ENCODE data around the gene PIK3IP1. TPM values are rescaled to one million over a fixed set of nuclear protein-coding genes. Genes with fewer than 3 reads are reported as not detected.

PIK3IP1 gene
- total RNA-seq (2014; rRNA removed; shearing (Covaris generic); ENCODE audit: low replicate concordance): 0.17 and 3.7 TPM in 2 replicates

DNA sequence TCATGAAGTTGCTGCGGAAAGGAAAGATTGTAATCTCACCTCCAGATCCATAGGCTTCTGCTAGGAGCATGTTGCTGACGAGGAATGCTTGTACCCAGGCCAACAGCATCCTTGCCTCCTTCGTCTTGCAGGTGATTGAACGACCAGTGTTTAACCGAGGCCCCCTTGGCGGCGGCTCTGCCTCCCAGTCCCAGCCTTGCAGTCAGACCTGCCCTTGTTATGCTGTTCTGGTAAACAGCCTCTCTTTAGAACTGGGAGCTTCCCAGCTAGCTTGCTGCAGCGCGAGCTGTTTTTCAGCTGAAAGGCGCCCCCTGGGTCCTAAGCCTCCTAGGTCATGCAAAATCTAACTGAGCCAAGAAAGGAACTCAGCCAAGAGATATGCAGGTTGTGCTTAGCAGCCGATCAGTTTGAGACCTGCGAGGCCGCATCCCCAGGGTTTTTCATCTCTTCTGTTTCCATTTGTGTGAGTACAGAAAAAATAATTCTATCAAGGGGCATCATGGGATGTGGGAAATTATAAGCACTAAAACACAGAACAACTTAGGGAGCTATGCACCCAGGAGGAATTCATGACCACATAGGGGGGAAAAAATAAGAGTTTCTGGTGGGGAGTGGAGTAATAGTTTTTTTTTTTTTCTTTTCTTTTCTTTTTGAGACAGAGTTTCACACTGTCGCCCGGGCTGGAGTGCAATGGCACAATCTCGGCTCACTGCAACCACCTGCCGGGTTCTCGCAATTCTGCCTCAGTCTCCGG, at the start of gene PIK3IP1:
TSS of gene PIK3IP1 (minus strand) at position 253 of the 754 bp plus-strand sequence. CDS start at position 109, 144 bp downstream.
- Histone ChIP-seq H3K36me3 (no peaks in the 10 kb centered on the region), H3K9me3 (no peaks in the 10 kb centered on the region), H3K27me3 (no peaks in the 10 kb centered on the region), H3K4me3 (peak within 1 kb of the TSS; percentile 2; the same call in 1 of the 2 replicates)
- peak; percentile 61 for DNase-seq

- Histone ChIP-seq H3K36me3 (peaks cover 51% of the 10 kb centered on the region), H3K9me3 (no peaks in the 10 kb centered on the region), H3K27me3 (no peaks in the 10 kb centered on the region), H3K4me3 (no peak overlapping the region)
- DNase-seq: no peak
Observed at GRCh38 chr22:31341386-31342088, 49.2 kb upstream of the PIK3IP1 start.

GRCh38 chr22:31340765-31341247, 48.5 kb upstream of the PIK3IP1 start:
- H3K4me3 ChIP-seq: no peak overlapping the region
- no peaks in the 10 kb centered on the region for H3K27me3 ChIP-seq
- no peak for DNase-seq
- no peaks in the 10 kb centered on the region for H3K9me3 ChIP-seq
- peaks cover 54% of the 10 kb centered on the region for H3K36me3 ChIP-seq

DNA sequence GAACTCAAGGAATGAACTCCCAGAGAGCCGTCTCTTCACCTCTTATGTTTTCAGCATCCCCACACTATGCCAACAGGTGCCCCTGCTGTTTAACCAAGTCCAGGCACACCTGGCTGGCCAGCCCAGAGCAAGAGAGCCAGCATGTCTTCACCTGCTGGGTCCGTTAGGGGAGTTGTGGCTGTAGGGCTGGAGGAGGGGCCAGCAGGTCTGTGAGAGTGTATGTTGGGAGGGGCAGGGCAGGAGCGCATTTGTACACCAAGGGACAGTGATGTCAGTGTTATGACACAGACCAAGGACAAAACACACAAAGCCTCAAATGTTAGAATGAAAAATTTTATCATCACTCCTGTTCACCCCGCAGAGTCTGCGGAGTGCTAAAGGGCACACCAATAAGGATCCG, 48.1 kb upstream of the PIK3IP1 start:
- DNase-seq: no peak
- no peak overlapping the region for H3K4me3 ChIP-seq

DNA sequence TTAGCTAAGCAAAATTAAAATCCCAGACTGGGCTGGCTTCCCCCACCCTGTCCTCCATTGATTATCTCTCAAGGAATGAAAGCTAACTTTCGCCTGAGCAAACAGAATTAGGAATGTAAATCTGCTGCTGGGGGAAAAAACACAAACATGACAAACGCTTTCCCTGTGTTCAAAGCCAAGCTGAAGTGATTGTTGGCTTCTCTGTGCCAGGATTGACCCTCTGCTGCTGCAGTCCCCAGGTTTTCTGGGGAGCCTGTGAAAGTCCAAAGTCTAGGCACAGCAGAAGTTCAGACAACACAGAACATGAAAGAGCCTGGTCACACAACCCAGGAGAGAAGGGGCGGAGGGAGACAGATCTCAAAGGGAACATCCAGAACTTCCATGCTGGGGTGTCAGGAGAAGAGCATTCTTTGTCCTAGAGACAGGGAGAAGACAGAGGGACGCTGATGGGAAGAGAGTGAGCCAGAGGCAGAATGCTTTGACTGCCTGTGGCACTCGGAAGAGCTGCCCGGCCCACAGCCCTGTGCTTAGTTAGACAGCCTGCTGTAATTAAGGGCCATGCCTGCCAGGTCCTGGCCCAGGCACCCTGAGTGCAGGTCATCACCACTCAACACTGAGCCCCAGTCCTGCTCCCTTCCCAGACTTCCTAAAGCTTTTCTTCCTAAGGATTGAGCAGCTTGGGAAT, 47.0 kb upstream of the PIK3IP1 start:
- H3K4me3 ChIP-seq: no peak overlapping the region
- no peaks in the 10 kb centered on the region for H3K9me3 ChIP-seq
- H3K36me3 ChIP-seq: peaks cover 62% of the 10 kb centered on the region
- no peak for DNase-seq
- H3K27me3 ChIP-seq: no peaks in the 10 kb centered on the region

More for the DNA sequence above, 48.1 kb upstream of the PIK3IP1 start:
- Histone ChIP-seq H3K9me3 (no peaks in the 10 kb centered on the region), H3K36me3 (peaks cover 58% of the 10 kb centered on the region), H3K27me3 (no peaks in the 10 kb centered on the region)

DNA sequence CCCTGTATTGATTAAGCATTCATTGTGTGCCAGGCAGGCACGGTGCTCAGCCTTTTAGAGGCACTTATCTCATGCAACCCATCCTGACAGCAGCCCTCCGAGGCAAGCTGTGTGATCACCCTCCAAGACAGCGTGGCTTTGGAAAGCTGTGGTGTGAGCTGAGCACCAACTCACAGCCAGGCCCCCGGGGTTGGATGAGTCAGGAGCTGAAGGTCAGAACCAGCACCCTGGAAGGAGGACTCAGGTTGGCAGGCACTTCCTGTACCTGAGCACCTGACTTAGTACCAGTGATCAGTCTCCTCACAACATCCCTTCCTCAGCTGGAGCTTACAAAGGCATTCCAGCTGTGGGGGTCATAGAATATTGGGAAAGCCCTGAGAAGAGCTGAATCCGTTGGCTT, 44.9 kb upstream of the PIK3IP1 start:
- Histone ChIP-seq H3K4me3 (no peak overlapping the region), H3K36me3 (peaks cover 55% of the 10 kb centered on the region), H3K27me3 (no peaks in the 10 kb centered on the region), H3K9me3 (no peaks in the 10 kb centered on the region)
- DNase-seq: peak; percentile 25

DNA sequence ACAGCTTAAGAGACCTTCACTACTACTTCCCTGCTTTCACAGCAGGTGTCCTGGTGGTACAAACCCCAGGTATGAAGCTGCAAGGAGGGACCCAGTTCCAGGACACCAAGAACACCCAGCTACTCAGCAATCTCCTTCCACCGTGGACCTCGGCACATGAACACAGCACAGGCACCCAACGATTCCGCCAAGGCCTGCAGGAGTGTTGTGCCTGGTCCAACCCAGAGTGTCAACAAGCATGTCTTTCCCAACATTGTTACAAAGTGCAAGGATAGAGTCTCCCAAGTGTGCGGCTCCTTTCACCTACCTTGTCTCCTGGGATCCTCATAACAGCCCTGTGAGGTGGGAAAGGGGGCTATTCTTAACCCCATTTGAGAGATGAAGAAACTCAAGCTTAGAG, 42.0 kb upstream of the PIK3IP1 start:
- DNase-seq: no peak
- no peak overlapping the region for H3K4me3 ChIP-seq
- H3K36me3 ChIP-seq: peaks cover 44% of the 10 kb centered on the region
- no peaks in the 10 kb centered on the region for H3K27me3 ChIP-seq
- H3K9me3 ChIP-seq: no peaks in the 10 kb centered on the region

- Histone ChIP-seq H3K9me3 (no peaks in the 10 kb centered on the region), H3K4me3 (no peak overlapping the region), H3K27me3 (no peaks in the 10 kb centered on the region), H3K36me3 (peaks cover 49% of the 10 kb centered on the region)
- no peak for DNase-seq
Observed at GRCh38 chr22:31333641-31334040, 41.4 kb upstream of the PIK3IP1 start.

- peaks cover 53% of the 10 kb centered on the region for H3K36me3 ChIP-seq
Observed at GRCh38 chr22:31332886-31333285, 40.6 kb upstream of the PIK3IP1 start.

DNA sequence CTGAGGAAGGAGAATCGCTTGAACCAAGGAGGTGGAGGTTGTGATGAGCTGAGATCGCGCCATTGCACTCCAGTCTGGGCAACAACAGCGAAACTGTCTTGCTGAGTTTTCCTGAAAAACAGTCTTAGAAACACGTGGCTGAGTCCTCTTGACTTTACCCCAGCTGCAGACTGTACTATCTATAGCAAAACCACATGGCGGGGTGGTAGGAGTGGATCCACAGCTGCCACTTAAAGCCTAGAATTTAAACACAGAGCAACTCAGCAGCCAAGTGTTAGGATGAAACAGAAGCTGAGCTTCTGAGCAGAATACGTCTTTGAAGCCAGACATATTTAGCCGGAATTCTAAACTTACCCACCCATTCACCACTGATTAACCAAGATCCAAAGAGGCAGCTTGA, 39.7 kb upstream of the PIK3IP1 start:
- DNase-seq: no peak
- H3K27me3 ChIP-seq: no peaks in the 10 kb centered on the region
- no peak overlapping the region for H3K4me3 ChIP-seq
- H3K36me3 ChIP-seq: peaks cover 51% of the 10 kb centered on the region
- no peaks in the 10 kb centered on the region for H3K9me3 ChIP-seq

More at GRCh38 chr22:31332886-31333285, 40.6 kb upstream of the PIK3IP1 start:
- no peaks in the 10 kb centered on the region for H3K9me3 ChIP-seq
- DNase-seq: no peak
- H3K27me3 ChIP-seq: no peaks in the 10 kb centered on the region
- H3K4me3 ChIP-seq: no peak overlapping the region

- no peaks in the 10 kb centered on the region for H3K9me3 ChIP-seq
- H3K4me3 ChIP-seq: no peak overlapping the region
- H3K27me3 ChIP-seq: no peaks in the 10 kb centered on the region
- H3K36me3 ChIP-seq: peaks cover 39% of the 10 kb centered on the region
- DNase-seq: no peak
Observed at GRCh38 chr22:31329453-31330215, 37.3 kb upstream of the PIK3IP1 start.

DNA sequence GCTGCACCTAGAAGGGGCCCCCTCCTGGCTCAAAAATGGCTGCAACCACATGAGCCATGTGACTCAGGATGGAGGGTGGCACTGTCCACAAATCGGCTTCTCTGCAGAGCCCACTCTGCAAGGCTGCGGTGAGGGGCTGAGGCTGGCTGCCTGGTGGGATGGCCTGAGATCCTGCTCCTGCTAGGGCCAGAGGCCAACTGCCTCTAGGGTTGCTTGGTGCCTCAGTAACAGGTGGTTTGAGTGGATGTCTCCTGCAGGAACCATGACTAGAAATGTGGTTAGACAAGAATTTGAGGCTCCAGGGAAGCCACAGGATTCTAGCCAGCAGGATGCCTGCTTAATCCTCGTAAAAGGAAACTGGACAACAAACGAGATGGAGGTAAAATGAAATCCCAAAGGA, 36.7 kb upstream of the PIK3IP1 start:
- Histone ChIP-seq H3K36me3 (peaks cover 33% of the 10 kb centered on the region), H3K27me3 (no peaks in the 10 kb centered on the region), H3K9me3 (no peaks in the 10 kb centered on the region), H3K4me3 (no peak overlapping the region)
- DNase-seq: no peak

DNA sequence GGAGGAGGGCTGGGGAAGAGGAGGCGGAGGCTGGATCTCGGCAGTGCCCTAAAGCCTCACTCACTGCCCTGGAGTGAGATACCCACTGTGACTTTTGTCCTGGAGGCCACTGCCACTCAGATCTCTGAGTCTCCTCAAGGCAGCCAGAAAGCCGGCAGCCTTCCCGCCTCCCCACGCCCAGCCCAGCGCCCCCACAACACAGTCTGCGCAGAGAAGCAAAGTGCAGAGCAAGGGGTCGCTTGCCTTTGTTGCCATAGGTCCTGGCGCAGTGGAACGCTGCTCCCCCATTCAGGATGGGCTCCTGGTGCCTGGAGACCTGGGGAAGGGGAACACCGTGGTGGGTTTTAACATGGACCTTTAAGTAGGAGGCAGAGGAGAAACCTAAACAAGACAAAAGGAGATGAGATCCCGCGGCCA, 36.3 kb upstream of the PIK3IP1 start:
- Histone ChIP-seq H3K36me3 (peaks cover 29% of the 10 kb centered on the region), H3K9me3 (no peaks in the 10 kb centered on the region), H3K4me3 (no peak overlapping the region), H3K27me3 (no peaks in the 10 kb centered on the region)
- DNase-seq: no peak

GRCh38 chr22:31327806-31328543, 35.7 kb upstream of the PIK3IP1 start:
- H3K4me3 ChIP-seq: no peak overlapping the region
- H3K27me3 ChIP-seq: no peaks in the 10 kb centered on the region
- DNase-seq: peak; percentile 18
- peaks cover 28% of the 10 kb centered on the region for H3K36me3 ChIP-seq
- no peaks in the 10 kb centered on the region for H3K9me3 ChIP-seq

DNA sequence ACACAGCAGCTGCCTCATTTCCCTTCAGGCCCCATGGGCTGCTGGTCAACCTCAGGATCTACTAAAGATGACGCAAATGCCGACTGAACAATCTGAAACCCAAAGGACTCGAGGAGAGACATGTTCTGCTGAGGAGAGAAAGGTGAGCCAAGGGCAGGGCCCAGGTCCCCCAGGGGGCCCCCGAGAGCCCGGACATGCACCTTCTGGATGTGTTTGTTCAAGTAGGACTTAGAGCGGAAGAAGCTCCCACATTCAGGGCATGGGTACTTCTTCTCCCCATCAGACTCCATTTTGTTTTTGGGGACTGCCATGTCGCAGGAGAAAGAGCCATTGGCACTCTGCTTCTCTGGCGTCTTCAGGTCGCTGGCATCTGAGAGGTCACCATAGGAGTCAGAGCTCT, 34.6 kb upstream of the PIK3IP1 start:
- H3K27me3 ChIP-seq: no peaks in the 10 kb centered on the region
- H3K36me3 ChIP-seq: peaks cover 23% of the 10 kb centered on the region
- no peak overlapping the region for H3K4me3 ChIP-seq
- no peak for DNase-seq
- no peaks in the 10 kb centered on the region for H3K9me3 ChIP-seq

Measured in MG63 (cell line).